Loucy (cell line): ENCODE data around the gene ODF2.
A peak's percentile ranks its signal among the peaks of the same experiment; 100 is the strongest.

Experiments used
- H2AFZ ChIP-seq: fragments of 200-600 bp; sonication (generic); 2 replicates; pipeline ENCODE4 v1.6.0; 2016; ENCODE audit warnings: antibody characterized with exemption, mild to moderate bottlenecking, low read length, moderate library complexity
- H3F3A ChIP-seq: fragments of 200-600 bp; 2 replicates; pipeline ENCODE4 v1.6.0; 2016; ENCODE audit warnings: antibody characterized with exemption, low read depth, mild to moderate bottlenecking
- H3K27me3 ChIP-seq: fragments of 200-600 bp; sonication (generic); 2 replicates; pipeline ENCODE4 v1.6.1; 2014; ENCODE audit warnings: low read length, mild to moderate bottlenecking; ENCODE audit not compliant: insufficient read depth, poor library complexity, severe bottlenecking
- H3K36me3 ChIP-seq: fragments of 200-600 bp; sonication (generic); 2 replicates; pipeline ENCODE4 v1.6.1; 2016; ENCODE audit warnings: low read length; ENCODE audit not compliant: insufficient read depth
- H3K4me1 ChIP-seq: fragments of 200-600 bp; sonication (generic); 2 replicates; pipeline ENCODE4 v1.5.1; 2014; ENCODE audit warnings: low read length, mild to moderate bottlenecking; ENCODE audit not compliant: insufficient read depth, poor library complexity, severe bottlenecking
- H3K4me2 ChIP-seq: fragments of 200-600 bp; sonication (generic); 2 replicates; pipeline ENCODE4 v1.6.0; 2014; ENCODE audit warnings: antibody characterized with exemption, low read length, low read depth, mild to moderate bottlenecking; ENCODE audit not compliant: poor library complexity, severe bottlenecking
- H3K4me3 ChIP-seq: fragments of 200-600 bp; sonication (generic); 2 replicates; pipeline ENCODE4 v1.5.1; 2014; ENCODE audit warnings: low read length, mild to moderate bottlenecking, mixed read lengths; ENCODE audit not compliant: poor library complexity, severe bottlenecking
- H3K79me2 ChIP-seq: fragments of 200-600 bp; sonication (generic); 2 replicates; pipeline ENCODE4 v1.6.1; 2014; ENCODE audit warnings: low read length; ENCODE audit not compliant: insufficient read depth
- H3K9ac ChIP-seq: fragments of 200-600 bp; sonication (generic); 2 replicates; pipeline ENCODE4 v1.6.0; 2014; ENCODE audit warnings: mild to moderate bottlenecking, low read depth, low read length, moderate library complexity; ENCODE audit not compliant: poor library complexity, severe bottlenecking
- H3K9me2 ChIP-seq: fragments of 200-600 bp; sonication (generic); replicated peaks from 2 replicates; pipeline ENCODE4 v1.6.1; 2016; ENCODE audit warnings: low read depth, low read length, mixed read lengths
- H3K9me3 ChIP-seq: fragments of 200-600 bp; sonication (generic); 2 replicates; pipeline ENCODE4 v1.6.1; 2014; ENCODE audit warnings: mild to moderate bottlenecking, antibody characterized with exemption, low read length, low read depth; ENCODE audit not compliant: insufficient read depth
- H4K20me1 ChIP-seq: fragments of 200-600 bp; sonication (generic); 2 replicates; pipeline ENCODE4 v1.6.0; 2014; ENCODE audit warnings: antibody characterized with exemption, low read length, mild to moderate bottlenecking; ENCODE audit not compliant: insufficient read depth, poor library complexity, severe bottlenecking
- CTCF ChIP-seq: fragments of 200-600 bp; sonication (generic); conservative IDR thresholded peaks from 2 replicates; pipeline ENCODE4 v1.5.1; 2014; ENCODE audit warnings: mild to moderate bottlenecking, antibody characterized with exemption, low read length
- EZH2phosphoT487 ChIP-seq: fragments of 200-600 bp; IDR thresholded peaks from 2 replicates; pipeline ENCODE4 v1.6.1; 2018; ENCODE audit warnings: antibody characterized with exemption, mild to moderate bottlenecking, moderate library complexity, borderline replicate concordance

ODF2 gene

GRCh38 chr9:128493424-128493823 lies 37.6 kb downstream of the ODF2 start:
- no peaks in the 10 kb centered on the region for H3K79me2 ChIP-seq
- H3K9me2 ChIP-seq = no peaks in the 10 kb centered on the region
- no peak overlapping the region for H3K9ac ChIP-seq
- no peak for TF ChIP-seq EZH2phosphoT487
- TF ChIP-seq CTCF = no peak
- no peak overlapping the region for H2AFZ ChIP-seq
- no peaks in the 10 kb centered on the region for H3K9me3 ChIP-seq
- H3F3A ChIP-seq = no peaks in the 10 kb centered on the region
- no peaks in the 10 kb centered on the region for H3K27me3 ChIP-seq
- peaks cover 4% of the 10 kb centered on the region for H3K4me1 ChIP-seq
- no peak overlapping the region for H3K4me3 ChIP-seq
- no peak overlapping the region for H3K4me2 ChIP-seq
- H3K36me3 ChIP-seq = peaks cover 66% of the 10 kb centered on the region; the same call in 1 of the 2 replicates
- no peaks in the 10 kb centered on the region for H4K20me1 ChIP-seq

GRCh38 chr9:128494108-128494745 lies 38.4 kb downstream of the ODF2 start:
- Histone ChIP-seq H3K36me3 (peaks cover 70% of the 10 kb centered on the region; the same call in 1 of the 2 replicates), H2AFZ (no peak overlapping the region), H3K9me3 (no peaks in the 10 kb centered on the region), H3K79me2 (no peaks in the 10 kb centered on the region), H3K4me2 (peak overlapping the region; percentile 53), H3K9me2 (no peaks in the 10 kb centered on the region), H3K27me3 (no peaks in the 10 kb centered on the region), H3F3A (no peaks in the 10 kb centered on the region), H4K20me1 (no peaks in the 10 kb centered on the region), H3K4me3 (peak overlapping the region; percentile 12), H3K4me1 (peaks cover 4% of the 10 kb centered on the region), H3K9ac (peak overlapping the region; percentile 56)
- TF ChIP-seq EZH2phosphoT487 (no peak), CTCF (no peak)

- Histone ChIP-seq H3K4me1 (peaks cover 4% of the 10 kb centered on the region), H3K9ac (peak overlapping the region; percentile 56), H3K4me2 (peak overlapping the region; percentile 53), H3F3A (no peaks in the 10 kb centered on the region), H4K20me1 (no peaks in the 10 kb centered on the region), H3K9me3 (no peaks in the 10 kb centered on the region), H3K36me3 (peaks cover 70% of the 10 kb centered on the region; the same call in 1 of the 2 replicates), H2AFZ (no peak overlapping the region), H3K27me3 (no peaks in the 10 kb centered on the region), H3K4me3 (peak overlapping the region; percentile 12), H3K79me2 (no peaks in the 10 kb centered on the region), H3K9me2 (no peaks in the 10 kb centered on the region)
- TF ChIP-seq CTCF (no peak), EZH2phosphoT487 (no peak)
These were observed 38.9 kb downstream of the ODF2 start for GRCh38 chr9:128494746-128495129.
